Natural killer cell (primary cell): ENCODE data around the gene UBE2D2. TPM values are rescaled to one million over a fixed set of nuclear protein-coding genes. Genes with fewer than 3 reads are reported as not detected.

Experiments used
- ATAC-seq, 3 donors: fragments of 150-1000 bp in 2 of 3; fragments of 200-7000 bp in 1 of 3; cut with Tn5 transposase; 1 replicate in 1 of 3; 2 replicates in 2 of 3; pipeline ENCODE4 v1.10.0; 2021; ENCODE audit warnings: mild to moderate bottlenecking in 2 of 3, moderate library complexity in 2 of 3
- DNase-seq, 2 donors: peaks; one replicate each; pipeline versions ENCODE4 v3.0.0 to v3.0.0-alpha.2; 2013 to 2021; ENCODE audit warnings: mixed read lengths in 1 of 2
- H3K27ac ChIP-seq: one replicate; pipeline ENCODE4 v1.5.1; 2013; ENCODE audit warnings: mild to moderate bottlenecking, low read length
- H3K27me3 ChIP-seq: one replicate; pipeline ENCODE4 v1.6.1; 2013; ENCODE audit warnings: low read length; ENCODE audit not compliant: control insufficient read depth, insufficient read depth
- H3K36me3 ChIP-seq: one replicate; pipeline ENCODE4 v1.6.1; 2013; ENCODE audit warnings: low read length; ENCODE audit not compliant: control insufficient read depth, insufficient read depth
- H3K4me1 ChIP-seq: one replicate; pipeline ENCODE4 v1.6.1; 2013; ENCODE audit warnings: low read length; ENCODE audit not compliant: control insufficient read depth, insufficient read depth
- H3K4me3 ChIP-seq: one replicate; pipeline ENCODE4 v1.5.1; 2013; ENCODE audit warnings: low read length
- H3K9me3 ChIP-seq: one replicate; pipeline ENCODE4 v1.6.1; 2013; ENCODE audit warnings: low read length; ENCODE audit not compliant: control insufficient read depth, insufficient read depth
- H3K27ac Mint-ChIP-seq, 2 donors: one replicate each; pipeline ENCODE4 v1.8.0; 2022; ENCODE audit warnings: mild to moderate bottlenecking in 2 of 2, mixed read lengths in 2 of 2, moderate library complexity in 1 of 2
- H3K27me3 Mint-ChIP-seq, 2 donors: one replicate each; pipeline ENCODE4 v1.8.0; 2022; ENCODE audit warnings: low read depth in 2 of 2, mixed read lengths in 2 of 2
- H3K36me3 Mint-ChIP-seq: one replicate; pipeline ENCODE4 v1.8.0; 2022; ENCODE audit warnings: mixed read lengths
- H3K4me1 Mint-ChIP-seq, 2 donors: one replicate each; pipeline ENCODE4 v1.8.0; 2022; ENCODE audit warnings: mixed read lengths in 2 of 2
- H3K4me3 Mint-ChIP-seq: one replicate; pipeline ENCODE4 v1.8.0; 2022; ENCODE audit warnings: mild to moderate bottlenecking, moderate library complexity, mixed read lengths
- H3K9me3 Mint-ChIP-seq, 2 donors: one replicate each; pipeline ENCODE4 v1.8.0; 2022; ENCODE audit warnings: mixed read lengths in 2 of 2
- WGBS: methylation state at CpG from one replicate; pipeline ENCODE4 v1.1.7; 2013; ENCODE audit warnings: missing lambda C conversion rate; ENCODE audit not compliant: insufficient coverage; 5-methylcytosine and 5-hydroxymethylcytosine counted together
- intact Hi-C: fragments of 100-400 bp; cut with micrococcal nuclease; formaldehyde crosslinking; loops from one replicate; pipeline ENCODE4 v1.14.2; 2022
- total RNA-seq, 4 donors: library from RNA; stranded (reverse); fragments of 120-200 nt in 1 of 4; gene quantifications; one replicate each; pipeline versions ENCODE4 v1.2.3 to v1.2.4, GENCODE V29; 2013 to 2022
- TF ChIP-seq, protein P1 (sequence below): fragments of 200-600 bp; IDR thresholded peaks from one replicate; pipeline ENCODE4 v1.8.0; 2022; ENCODE audit warnings: antibody characterized with exemption

Gene UBE2D2
- total RNA-seq, 3 donors from 2014 or later (not counting 1 experiment from before 2014, with no cell fraction given), result 127 to 139 (median 131) TPM

DNA sequence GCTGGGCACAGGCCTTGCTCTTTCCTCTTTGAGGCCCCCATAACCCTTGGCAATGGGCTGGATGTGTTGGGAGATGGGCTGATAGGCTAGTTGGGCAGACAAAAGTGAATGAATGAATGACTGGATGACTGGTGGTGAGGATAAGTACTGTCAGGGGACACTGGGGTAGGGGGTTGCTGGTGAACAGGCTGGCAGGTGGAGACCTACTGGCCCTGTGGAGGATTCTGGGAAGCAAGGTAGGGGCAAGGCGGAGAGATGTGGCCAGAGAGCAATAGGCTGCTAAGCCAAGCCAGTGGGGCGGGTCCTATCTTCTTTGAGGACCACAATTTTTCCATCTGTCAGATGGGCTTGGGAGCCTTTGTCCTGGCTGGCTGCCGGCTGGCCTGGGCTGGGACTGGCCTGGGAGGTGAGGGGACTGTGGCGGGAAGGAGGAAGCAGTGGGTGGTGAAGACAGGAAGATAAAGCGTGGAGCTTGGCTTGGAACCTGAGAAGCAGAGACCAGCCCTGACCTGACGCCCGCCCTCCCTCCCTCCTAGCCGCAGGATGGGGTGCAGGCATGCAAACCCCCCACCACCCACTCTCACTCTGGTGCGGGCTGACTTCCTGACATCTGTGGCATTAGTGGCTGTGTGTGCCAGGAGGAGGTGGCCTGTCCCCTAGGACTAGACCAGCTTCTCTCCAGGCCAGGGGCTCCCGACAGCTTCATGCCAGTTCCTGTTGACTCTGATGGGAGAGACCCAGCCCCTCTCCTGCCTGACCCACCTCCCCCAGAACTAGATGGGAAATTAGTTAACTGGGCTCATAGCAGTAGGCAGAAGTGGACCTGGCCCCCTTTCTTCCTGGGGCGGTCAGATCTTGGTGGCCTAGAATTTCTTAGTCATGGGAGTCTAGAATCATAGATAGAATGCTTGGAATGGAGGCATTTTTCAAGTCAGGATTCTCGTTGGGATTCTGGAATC, 96.5 kb downstream of the UBE2D2 start:
- H3K4me1 Mint-ChIP-seq, result peaks cover 79 to 91% of the 10 kb centered on the region in 2 donors
- WGBS, result 17% methylated on average over 8 of the region's 12 CpGs
- intact Hi-C loops, result no loop called here
- ATAC-seq (peak in 1 of 3 donors; percentile 20), DNase-seq (no peak)
- peaks cover 100% of the 10 kb centered on the region for H3K4me1 ChIP-seq
- TF ChIP-seq, protein P1, sequence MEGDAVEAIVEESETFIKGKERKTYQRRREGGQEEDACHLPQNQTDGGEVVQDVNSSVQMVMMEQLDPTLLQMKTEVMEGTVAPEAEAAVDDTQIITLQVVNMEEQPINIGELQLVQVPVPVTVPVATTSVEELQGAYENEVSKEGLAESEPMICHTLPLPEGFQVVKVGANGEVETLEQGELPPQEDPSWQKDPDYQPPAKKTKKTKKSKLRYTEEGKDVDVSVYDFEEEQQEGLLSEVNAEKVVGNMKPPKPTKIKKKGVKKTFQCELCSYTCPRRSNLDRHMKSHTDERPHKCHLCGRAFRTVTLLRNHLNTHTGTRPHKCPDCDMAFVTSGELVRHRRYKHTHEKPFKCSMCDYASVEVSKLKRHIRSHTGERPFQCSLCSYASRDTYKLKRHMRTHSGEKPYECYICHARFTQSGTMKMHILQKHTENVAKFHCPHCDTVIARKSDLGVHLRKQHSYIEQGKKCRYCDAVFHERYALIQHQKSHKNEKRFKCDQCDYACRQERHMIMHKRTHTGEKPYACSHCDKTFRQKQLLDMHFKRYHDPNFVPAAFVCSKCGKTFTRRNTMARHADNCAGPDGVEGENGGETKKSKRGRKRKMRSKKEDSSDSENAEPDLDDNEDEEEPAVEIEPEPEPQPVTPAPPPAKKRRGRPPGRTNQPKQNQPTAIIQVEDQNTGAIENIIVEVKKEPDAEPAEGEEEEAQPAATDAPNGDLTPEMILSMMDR, result no peak
- no peaks in the 10 kb centered on the region for H3K9me3 ChIP-seq
- H3K4me3 Mint-ChIP-seq, result peak overlapping the region; percentile 87
- peak overlapping the region; percentile 92 for H3K27ac ChIP-seq
- H3K36me3 ChIP-seq, result no peaks in the 10 kb centered on the region
- peak overlapping the region; percentile 91 to 94 for H3K27ac Mint-ChIP-seq
- H3K27me3 ChIP-seq, result no peaks in the 10 kb centered on the region
- H3K9me3 Mint-ChIP-seq, result no peaks in the 10 kb centered on the region
- H3K27me3 Mint-ChIP-seq, result no peaks in the 10 kb centered on the region
- no peaks in the 10 kb centered on the region for H3K36me3 Mint-ChIP-seq
- no peak overlapping the region for H3K4me3 ChIP-seq

DNA sequence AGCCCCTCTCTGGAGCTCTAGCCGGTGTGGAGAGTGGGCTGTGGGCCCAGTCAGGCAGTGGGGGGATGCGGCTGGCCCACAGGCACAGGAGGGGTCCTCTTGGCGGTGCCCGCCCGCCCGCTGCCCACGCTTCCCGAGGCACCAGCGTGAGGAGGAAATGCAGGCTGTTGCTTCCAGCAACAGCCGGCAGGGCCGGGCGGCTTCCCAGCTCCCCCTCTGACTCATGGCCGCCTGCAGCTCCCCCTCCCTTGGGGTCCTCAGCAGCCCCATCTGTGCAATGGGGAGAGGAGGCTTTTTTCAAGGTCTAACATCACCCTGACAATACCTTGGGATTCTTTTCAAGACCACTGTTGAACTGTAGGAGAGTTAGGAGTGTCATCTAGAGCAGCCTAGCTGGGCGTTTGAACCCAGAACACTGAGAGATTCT, 97.4 kb downstream of the UBE2D2 start:
- no peak overlapping the region for H3K4me3 ChIP-seq
- H3K4me3 Mint-ChIP-seq, result peak overlapping the region; percentile 89
- WGBS, result 19% methylated on average over 14 of the region's 14 CpGs
- peak overlapping the region; percentile 91 to 94 for H3K27ac Mint-ChIP-seq
- H3K36me3 ChIP-seq, result no peaks in the 10 kb centered on the region
- H3K4me1 Mint-ChIP-seq, result peaks cover 79 to 91% of the 10 kb centered on the region in 2 donors
- DNase-seq, result no peak
- peak overlapping the region; percentile 92 for H3K27ac ChIP-seq
- peaks cover 100% of the 10 kb centered on the region for H3K4me1 ChIP-seq
- peak in 1 of 3 donors; percentile 5 for ATAC-seq
- H3K27me3 Mint-ChIP-seq, result no peaks in the 10 kb centered on the region
- intact Hi-C loops, result no loop called here
- no peaks in the 10 kb centered on the region for H3K9me3 Mint-ChIP-seq
- H3K9me3 ChIP-seq, result no peaks in the 10 kb centered on the region
- H3K36me3 Mint-ChIP-seq, result no peaks in the 10 kb centered on the region
- no peaks in the 10 kb centered on the region for H3K27me3 ChIP-seq
- TF ChIP-seq, protein P1, result no peak

DNA sequence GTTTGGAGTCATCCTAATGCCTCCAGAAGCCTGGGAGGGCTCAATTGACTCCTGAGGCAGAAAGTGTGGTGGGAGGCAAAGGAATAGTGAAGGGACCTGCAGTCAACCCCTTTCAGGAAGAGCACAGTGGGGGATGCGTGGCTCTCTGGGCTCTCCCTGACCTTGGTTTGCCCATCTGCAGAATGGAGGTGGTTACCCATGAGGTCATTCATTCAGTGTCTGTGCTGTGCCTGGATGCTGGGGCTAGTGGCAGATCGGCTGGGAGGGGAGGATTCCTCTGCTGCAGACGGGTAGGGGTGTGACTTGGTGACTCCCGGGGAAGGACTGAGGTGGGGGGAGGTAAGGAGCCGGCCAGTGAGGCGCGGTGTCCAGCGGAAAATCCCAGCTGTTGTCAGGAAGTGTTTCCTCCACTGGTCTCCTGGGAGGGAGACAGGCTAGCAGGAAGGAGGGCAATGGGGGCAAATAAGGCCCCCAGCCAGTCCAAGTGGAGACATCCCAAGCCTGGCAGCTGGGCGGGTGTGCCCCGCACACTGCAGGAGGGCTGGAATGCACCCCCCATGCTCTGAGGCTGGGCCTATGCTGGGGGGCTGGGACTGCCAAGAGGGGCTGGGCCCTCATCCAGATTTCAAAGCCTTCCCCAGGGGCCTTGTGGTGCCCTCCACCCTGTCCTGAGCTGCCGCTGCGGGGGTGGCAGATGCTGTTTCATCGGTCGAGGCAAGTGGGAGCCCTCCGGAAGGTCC, 98.0 kb downstream of the UBE2D2 start:
- TF ChIP-seq, protein P1, result no peak
- no peaks in the 10 kb centered on the region for H3K9me3 Mint-ChIP-seq
- H3K4me3 Mint-ChIP-seq, result peak overlapping the region; percentile 89
- peaks cover 75 to 90% of the 10 kb centered on the region in 2 donors for H3K4me1 Mint-ChIP-seq
- ATAC-seq (peak in 2 of 3 donors; percentile 13 to 34), DNase-seq (no peak)
- intact Hi-C loops, result no loop called here
- H3K36me3 Mint-ChIP-seq, result no peaks in the 10 kb centered on the region
- H3K9me3 ChIP-seq, result no peaks in the 10 kb centered on the region
- H3K27ac Mint-ChIP-seq, result peak overlapping the region; percentile 91 to 94
- no peak overlapping the region for H3K4me3 ChIP-seq
- no peaks in the 10 kb centered on the region for H3K36me3 ChIP-seq
- no peaks in the 10 kb centered on the region for H3K27me3 ChIP-seq
- H3K27ac ChIP-seq, result peak overlapping the region; percentile 92
- H3K4me1 ChIP-seq, result peaks cover 100% of the 10 kb centered on the region
- WGBS, result 24% methylated on average over 15 of the region's 15 CpGs
- no peaks in the 10 kb centered on the region for H3K27me3 Mint-ChIP-seq
